Astrocyte (in vitro differentiated cells and primary cell): Measurements from ENCODE around the gene TOP1.

Source experiments
- CTCF ChIP-seq: IDR thresholded peaks from 2 replicates; pipeline ENCODE4 v1.5.1; 2011; ENCODE audit warnings: low read depth, mild to moderate bottlenecking, inconsistent platforms, low read length, moderate library complexity; ENCODE audit not compliant: insufficient read depth
- EZH2 ChIP-seq: IDR thresholded peaks from 2 replicates; pipeline ENCODE4 v1.6.1; 2012; ENCODE audit warnings: mild to moderate bottlenecking, low read length, inconsistent platforms; ENCODE audit not compliant: insufficient read depth

GRCh38 chr20:40979247-40979646, 49.4 kb upstream of the TOP1 start:
- TF ChIP-seq EZH2 (no peak), CTCF (no peak)
